GOT3 (cell line): ENCODE results near the gene GNAZ.
"Not testable (repeated sequence)": the region's sequence is repeated elsewhere in the genome, so short reads cannot be mapped to it uniquely, and the experiment has no call there.

Experiments
- DNase-seq: peaks from one replicate; lab custom pipeline; 2025; ENCODE audit warnings: mixed read lengths; lab: John Stamatoyannopoulos, UW

GNAZ gene

DNA sequence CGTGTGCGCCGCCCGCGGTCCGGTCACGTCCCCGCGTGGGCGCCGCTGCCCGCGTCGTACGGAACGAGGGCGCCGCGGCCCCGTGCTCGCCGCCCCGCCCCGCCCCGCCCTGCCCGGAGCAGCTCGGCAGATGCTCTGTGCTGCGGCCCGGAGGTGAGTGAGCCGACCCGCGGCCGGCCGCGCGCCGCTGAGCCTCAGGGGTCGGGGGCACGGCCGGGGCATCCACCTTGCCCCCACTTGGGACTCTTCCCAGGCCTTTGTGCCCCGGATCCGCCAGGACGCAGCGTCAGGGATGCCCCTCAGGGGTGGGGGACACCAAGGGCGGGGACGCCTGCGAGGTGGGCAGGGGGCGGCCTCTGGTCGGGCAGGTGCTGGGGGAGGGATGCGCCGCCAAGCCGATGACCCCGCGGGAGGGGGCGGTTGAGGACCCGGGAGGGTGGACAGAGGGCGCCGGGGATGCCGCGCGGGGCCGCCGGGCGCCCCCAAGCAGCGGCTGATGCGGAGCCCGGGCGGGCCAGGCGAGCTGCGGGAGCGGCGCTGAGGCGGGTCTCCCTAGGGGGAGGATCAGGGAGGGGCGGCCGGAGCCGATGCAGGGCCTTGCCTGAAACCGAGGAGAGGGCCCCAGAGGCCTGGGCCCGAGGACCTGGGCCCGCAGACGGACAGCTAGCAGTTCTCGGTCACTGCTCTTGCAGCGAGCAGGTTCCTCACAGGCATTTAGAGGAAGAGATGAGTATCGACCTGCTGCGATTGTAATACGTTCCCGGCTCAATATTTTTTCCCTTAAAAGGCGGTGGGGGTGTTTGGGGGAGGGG, at the start of gene GNAZ:
Gene GNAZ, plus strand, starts transcription at position 102 of the 812 bp plus-strand sequence. CDS start 25,177 bp downstream, outside the sequence.
- DNase-seq, result no peak

DNA sequence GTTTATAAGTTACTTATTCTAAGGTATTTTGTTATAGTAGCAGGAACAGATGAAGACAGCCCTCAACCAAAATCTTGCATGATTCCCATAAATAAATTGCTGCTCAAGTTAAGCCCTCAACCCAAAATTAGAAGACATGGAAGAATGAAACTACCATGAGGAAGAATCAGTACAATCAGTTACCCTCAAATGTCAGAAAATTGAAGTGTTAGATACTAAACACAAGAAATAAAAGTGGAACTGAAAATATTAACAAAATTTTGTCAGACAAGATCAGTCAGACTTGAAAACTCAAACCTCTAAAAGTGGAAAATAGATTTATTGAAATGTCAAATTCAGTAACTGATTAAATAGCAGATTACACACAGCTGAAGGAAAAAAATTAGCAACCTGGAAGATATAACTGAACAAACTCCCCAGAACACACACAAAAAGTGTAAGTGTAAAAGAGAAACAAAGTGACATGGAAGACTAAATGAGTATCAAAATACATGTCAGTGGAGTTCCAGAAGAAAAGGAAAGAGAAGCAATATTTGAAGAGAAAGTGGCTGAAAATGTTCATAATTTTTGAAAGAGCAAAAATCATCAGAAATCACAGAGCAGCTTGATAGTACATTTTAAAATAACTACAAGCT, 49.5 kb upstream of the GNAZ start:
- DNase-seq, result no peak

DNA sequence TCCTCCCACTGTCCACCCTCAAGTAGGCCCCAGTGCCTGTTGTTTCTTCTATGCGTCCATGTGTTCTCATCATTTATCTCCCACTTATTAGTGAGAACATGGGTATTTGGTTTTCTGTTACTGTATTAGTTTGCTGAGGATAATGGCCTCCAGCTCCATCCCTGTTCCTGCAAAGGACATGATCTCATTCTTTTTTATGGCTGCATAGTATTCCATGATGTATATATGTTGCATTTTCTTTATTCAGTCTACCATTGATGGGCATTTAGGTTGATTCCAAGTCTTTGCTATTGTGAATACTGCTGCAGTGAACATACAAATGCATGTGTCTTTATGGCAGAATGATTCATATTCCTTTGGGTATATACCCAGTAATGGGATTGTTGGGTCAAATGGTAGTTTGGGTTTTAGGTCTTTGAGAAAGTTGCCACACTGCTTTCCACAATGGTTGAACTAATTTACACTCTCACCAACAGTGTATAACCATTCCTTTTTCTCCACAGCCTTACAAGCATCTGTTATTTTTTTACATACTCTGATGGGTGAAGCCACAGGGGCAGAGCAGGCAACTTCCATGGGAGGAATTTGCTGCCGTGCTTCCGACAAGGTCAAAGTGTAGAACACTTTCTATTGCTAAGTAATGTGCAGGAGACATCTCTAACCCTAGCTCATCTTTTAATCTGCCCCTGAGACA, 48.5 kb upstream of the GNAZ start:
- DNase-seq, result not testable (repeated sequence)

DNA sequence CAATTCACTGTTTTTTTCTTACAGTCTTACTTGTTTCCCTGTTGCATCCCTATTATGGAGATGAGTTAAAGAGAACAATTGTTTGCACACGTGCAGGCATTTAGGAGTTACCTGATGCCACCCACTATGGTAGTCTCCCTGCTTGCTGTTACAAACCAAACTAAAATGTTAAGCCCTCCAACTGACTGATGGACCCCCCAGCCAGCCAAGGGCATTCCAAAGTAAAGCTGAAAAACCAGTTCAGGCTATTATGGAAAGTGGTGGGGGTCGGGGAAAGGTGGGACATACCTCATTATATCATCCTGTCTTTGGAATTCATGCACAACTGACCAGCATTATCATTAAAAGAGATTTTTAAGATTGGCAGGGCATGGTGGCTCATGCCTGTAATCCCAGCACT, 47.0 kb upstream of the GNAZ start:
- no peak for DNase-seq

DNA sequence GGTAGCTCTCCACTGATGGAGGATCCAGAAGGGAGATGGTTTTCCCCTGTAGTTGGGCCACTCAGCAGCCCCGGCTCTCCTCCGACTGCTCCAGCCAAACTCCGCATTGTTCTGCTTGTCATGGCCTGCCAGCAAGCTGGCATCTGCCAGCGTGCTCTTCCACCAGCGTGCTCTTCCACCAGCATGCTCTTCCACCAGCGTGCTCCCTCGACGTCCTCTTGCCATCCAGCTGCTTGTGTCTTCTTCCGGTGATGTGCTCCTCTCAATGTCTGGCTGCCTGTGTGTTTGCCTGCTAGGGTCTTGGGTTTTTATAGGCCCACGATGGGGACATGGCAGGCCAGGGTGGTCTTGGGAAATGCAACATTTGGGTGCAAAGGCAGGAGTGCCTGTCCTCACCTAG, 43.5 kb upstream of the GNAZ start:
- no peak for DNase-seq

DNA sequence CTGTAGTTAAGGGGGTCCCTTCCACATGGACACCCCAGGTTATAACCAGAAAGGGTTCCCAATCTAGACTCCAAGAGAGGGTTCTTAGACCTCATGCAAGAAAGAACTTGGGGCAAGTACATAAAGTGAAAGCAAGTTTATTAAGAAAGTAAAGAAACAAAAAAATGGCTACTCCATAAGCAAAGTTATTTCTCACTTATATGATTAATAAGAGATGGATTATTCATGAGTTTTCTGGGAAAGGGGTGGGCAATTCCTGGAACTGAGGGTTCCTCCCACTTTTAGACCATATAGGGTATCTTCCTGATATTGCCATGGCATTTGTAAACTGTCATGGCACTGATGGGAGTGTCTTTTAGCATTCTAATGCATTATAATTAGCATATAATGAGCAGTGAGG, 42.5 kb upstream of the GNAZ start:
- not testable (repeated sequence) for DNase-seq

DNA sequence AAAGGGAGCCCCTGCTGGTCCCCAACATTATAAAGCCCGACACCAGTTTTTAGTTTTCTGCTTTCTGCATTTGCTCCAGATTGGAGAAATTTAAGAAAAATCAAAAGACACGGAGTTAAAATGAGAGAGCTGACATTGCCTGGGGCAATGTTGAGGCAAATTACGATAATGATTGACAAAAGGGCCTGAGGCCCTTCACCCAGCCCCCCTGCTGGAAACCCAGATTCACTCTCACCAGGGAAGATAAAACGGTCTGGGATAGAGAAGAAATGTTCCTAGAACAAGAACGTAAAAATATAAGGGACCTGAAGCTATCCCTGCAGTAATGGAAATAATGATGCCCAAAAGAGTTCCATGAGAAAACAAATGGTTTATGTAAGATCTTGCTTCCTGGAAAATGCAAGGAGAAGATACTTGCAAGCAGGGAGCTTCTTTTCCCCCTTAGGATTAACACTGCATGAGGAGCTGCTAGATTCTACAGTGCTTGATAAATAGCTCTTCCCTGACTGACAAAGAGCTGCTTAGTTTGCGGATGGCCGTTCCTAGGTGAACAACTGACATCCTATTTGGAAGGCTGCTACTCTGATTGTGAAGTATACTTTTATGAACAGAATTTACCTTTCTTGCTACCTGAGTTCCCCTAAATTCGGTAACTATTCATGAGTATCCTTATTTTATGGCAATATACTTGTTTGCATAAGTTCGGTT, 40.6 kb upstream of the GNAZ start:
- DNase-seq, result no peak

DNA sequence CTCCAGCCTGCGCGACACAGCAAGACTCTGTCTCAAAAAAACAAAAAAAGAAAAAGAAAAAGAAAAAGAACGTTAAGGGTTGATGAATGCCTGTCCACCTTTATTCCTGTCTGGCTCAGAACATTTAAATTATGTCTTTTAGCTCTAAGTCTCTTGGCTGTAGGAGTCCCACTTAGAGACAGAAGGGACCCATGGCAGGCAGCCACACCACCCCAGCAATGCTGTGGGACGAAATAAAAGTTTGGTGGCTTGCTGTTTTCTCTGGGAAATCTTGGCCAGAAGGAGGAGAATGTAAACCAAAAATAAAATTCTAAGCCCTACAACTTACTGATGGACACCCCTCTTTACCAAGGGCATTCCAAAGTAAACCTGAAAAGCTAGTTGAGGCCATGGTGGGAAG, 38.9 kb upstream of the GNAZ start:
- DNase-seq, result no peak

DNA sequence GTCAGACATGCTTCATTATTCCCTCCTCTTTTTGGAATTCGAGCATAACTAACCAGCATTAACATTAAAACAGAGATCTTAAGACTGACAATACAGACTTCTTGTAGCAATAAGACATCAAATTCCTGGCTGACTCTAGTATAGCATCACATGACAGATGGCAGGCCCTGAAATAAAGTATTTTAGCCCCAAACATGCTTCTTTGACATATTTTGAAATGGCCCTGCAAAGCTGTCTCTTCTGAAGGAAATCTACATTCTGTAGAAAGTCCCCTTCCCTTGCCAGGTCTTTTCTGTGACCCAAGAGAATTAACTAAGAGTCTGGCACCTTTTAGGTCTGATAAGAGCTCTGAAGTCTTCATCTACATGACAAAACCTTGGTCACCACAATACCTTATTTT, 38.5 kb upstream of the GNAZ start:
- no peak for DNase-seq

DNA sequence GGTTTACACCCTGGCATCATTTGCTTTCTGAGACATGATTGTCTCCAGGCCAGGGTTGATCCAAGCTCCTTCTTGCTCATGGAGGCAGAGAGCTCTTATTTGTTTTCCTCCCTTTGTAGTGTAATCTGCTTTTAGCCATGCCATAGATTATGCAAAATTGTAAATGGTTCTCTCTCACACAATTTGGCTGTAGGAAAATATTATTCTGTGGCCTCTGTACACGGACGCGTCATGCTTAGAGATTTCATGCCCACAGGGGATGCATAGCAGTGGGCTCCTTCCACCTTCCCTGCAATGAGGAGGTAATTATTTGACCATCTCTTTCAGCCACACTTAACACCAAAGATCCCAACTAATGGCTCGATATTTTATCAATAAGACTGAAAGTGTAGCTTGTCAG, 37.7 kb upstream of the GNAZ start:
- DNase-seq, result no peak

DNA sequence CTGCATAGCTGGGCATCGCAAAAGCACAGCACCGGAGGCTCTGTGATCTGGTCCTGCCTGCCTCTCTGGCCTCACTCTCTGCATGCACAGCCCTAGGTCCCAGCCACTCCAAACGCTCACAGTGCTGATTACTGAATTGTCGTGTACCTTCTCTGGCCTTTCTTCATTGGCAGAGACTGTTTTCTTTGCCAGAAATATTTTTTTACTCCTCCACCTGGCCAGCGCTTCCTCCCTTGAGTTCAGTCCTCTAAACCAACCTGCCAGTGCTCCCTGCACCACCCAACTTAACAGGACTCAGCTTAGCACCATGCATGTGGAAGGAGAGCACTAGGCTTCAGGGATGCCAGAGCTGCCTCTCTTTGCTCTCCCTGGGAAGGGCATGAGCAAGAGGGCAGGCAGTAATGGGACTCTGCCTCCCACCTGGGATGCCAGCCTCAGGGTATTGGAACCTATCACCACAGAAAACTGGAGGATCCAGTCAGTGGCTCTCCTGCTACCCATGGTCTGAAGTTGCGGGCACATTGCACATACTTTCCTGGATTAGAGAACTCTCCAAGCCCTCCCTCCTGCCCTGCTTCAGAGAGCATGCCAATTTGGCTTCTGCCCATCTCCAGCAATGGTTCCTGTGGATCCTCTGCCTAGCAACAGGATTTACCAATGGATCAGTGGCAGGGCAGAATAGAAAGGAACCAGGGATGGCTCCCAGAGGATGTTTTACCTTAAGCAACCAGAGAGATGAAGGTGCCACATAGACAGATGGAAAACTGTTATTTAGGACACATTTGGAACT, 37.0 kb upstream of the GNAZ start:
- no peak for DNase-seq

DNA sequence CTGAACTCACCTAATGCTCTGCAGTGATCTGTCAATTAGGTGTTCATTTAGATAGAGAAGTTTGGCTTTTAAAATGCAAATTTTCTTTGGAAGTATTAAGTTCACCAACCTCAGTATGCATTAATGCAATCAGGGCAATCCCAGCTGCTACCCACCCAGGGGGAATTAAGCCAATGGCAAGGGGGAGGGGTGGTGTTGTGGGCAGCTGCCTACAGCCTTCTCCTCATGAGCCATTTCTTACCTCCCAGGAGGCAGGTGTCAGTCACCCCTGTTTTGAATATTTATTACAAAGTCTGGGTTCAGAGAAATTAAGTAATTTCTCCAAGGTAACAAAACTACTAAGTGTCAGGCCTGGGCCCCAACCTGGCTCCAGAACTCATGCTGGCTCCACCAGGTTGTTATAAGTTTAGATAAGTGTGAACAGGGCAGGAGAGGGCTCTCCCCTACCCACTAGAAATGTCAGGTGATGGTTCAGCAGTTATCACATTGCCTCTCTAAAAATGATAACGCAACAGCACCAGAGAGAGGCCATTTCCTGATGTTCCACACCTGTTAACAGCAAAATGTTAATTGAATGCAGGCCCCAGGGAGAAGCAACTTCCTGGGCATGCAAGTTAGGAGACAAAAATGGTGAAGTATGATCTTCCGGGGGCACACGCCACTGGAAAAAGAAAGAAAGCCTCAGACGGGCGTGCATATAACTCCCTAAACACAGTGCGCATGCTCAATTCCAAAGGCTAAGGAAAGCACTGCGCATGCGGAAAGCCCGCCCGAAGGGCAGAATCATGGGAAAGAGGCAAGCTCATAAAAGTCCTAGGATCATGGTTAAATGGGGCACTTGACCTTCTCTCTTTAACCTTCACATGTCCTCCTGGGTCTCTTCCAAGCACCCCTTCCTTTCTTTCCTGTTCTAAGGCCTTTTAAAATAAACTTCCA, 35.4 kb upstream of the GNAZ start:
- DNase-seq, result no peak

DNA sequence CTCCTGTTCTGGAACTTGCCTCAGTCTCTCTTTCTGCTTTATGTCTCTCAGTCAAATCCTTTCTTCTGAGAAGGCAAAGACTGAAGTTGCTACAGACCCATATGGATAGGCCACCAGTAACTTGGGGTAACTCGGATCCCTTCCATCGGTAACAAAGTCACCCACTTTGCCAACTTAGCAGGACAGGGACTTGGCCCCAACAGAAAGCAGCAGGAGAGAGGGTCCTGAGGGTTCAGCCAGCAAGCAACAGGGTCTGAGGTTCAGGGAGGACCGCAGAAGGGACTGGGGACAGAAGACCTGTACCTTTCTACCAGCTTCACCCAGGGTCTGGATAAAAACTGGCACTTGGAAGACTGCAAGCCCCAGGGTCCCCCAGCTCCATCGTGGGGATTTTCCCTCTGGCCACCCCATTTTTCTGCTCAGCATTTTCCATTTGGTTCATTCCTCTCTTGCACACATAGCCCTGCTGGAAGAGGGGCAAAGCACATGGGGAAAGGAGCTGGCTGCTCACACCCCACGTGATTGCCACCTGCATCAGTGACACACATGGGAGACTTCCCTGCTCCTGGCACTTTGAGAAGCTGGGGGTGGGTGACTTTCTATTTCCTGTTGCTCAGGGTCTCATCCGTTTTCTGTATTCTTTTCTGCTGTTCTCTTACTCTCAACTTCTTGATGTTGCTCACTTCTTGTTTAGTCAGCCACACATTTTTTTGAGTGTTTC, 34.6 kb upstream of the GNAZ start:
- no peak for DNase-seq

DNA sequence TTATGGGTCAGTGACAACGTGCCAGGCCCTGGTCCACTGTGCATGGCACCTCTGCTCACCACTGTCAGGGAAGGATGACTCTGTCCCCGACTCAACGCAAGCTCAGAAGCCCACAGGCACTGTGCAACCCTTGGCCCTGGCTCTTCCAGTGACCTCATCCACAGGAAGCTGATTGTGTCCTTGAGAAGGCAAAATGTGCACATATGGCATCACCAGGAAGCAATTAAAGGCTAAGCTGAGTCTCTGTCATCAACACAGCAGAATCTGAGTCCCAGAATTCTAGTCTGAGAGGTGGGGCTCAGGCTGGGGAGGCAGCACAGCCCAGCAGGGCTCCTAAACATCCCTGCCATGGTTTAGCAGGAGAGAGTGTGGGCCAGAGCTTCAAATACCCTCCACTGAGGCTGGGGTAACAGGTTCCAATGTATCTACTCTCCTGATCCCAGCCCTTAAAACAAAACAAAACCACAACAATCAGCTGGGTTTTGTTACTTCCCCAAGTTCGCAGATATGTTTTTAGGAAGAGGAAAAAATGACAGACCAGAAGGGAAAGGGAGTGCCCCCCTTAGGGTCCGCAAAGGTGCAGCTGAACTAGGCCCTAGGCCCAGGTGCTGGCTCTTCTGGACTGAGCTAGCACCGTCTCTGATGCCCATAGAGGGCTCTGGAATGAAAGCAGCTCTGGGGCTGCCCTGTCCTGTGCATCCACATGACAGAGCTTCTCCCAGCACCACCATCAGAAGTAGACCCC, 33.5 kb upstream of the GNAZ start:
- DNase-seq, result no peak

DNA sequence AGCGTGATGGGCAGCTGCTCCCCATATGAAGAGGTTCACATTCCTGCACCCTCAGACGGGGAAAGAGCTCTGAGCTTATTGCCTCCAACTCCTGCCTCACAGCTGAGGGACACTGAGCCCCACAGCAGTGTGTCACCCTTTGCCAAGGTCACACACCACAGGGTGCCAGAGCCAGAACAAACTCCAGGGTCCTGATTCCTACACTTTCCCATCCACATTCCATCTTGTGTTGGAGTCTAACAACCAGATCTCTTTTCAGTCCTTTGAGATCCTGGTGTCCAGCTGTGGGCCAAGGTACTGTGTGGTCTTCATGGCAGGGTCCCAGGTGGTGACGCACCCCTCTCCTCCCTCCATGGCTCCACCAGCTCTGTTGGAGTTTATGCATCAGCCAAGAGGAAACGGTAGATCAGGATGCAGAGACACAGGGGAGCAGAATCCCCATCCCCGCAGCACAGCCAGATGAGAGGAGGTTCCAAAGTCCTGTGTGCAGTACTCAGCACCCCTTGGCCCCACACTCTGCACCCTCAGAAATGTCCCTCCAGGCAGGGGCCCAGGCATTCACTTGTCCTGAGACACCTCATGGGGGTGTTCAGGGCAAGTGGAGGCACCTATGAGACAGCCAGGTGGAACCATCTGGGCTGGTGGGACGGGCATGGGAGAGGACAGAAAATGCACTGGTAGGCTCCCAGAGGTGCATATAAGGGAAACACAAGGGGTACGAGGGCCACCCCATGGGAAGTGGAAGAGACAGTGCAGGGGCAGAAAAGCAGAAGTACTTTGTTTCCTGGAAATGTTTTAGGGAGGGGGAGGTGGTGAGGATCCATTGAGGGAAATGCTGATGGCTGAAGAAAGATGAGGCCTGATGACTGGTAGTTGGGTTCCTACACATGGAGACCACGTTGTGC, 32.6 kb upstream of the GNAZ start:
- no peak for DNase-seq

DNA sequence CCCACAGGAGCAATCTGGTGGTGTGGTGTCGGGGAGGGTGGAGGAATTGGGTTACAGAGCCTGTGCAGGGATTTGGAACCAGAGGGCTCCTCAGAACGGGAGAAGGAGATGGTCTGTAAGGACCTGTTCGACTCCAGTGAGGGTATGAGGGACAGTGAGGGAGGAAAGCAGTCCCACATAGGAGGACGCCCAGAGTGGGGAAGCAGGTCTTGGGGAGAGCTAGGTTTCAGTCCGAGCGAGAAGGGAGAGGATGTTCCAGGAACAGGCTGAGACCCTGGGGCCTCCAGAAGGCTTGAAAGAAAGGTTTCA, 32.0 kb upstream of the GNAZ start:
- DNase-seq, result no peak

DNA sequence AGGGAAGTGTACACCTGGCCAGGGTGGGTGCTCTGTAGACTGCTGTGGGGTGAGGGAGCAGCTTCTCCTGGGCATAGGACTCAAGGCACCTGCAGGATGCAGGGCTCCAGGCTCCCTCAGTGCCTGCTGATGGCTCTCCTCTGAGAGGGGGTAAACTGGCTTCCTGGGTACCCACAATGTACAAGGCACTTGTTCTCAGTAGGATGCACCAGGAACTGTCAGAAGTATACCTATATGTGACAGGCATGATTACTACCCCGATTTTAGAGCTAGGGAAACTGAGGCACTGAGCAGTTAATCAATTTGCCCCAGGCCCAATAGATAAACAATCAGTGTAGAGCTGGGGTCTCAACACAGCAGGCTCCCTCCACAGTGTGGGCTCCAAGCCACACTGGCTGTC, 31.4 kb upstream of the GNAZ start:
- no peak for DNase-seq

DNA sequence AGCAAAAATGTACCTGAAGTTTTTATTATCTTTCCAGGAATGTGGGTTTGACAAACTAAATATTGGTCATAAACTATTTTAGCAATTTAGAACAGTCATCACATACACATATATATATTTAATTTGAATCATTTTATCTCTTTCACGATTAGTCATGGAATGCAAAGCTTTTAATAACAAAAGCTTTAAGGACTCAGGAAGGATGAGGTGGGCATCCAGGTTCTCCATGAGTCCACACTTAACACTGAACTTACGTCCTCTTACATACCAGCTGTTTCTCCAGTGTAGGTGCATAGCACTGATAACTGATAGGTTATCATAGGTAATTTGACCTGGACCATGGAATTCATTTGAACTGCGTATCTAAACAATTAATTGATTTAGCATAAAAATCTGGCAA, 28.1 kb upstream of the GNAZ start:
- DNase-seq, result no peak
